ENCODE data around the gene EHMT2. TPM values are rescaled to one million over a fixed set of nuclear protein-coding genes. Genes with fewer than 3 reads are reported as not detected.

EHMT2 gene
- total and polyA plus RNA-seq, 2 of the 8 experiments (the other 6 are each of a cell fraction or from before 2014, with no cell fraction given), result 125 to 177 TPM

- no peak for TF ChIP-seq E2F6 (IDR thresholded peaks at IDR 0.05)
- TF ChIP-seq CHD7 (IDR thresholded peaks at IDR 0.05; ENCODE audit: insufficient replicate concordance, low read length), result no peak
- TF ChIP-seq SIRT6 (IDR thresholded peaks at IDR 0.05; ENCODE audit: low read length), result no peak
- TF ChIP-seq TAF1 (IDR thresholded peaks at IDR 0.05; ENCODE audit: low read depth, low read length), result no peak
- TF ChIP-seq CTCF (IDR thresholded peaks at IDR 0.05; ENCODE audit: control extremely low read depth in 1 of 3, insufficient read depth in 1 of 3, low read depth in 1 of 3, low read length in 3 of 3), result no peak
- TF ChIP-seq EZH2 (IDR thresholded peaks at IDR 0.05; ENCODE audit: low read depth, low read length, severe bottlenecking), result no peak
- TF ChIP-seq SP1 (IDR thresholded peaks at IDR 0.05; ENCODE audit: low read depth, low read length), result no peak
- no peak for TF ChIP-seq TEAD4 (IDR thresholded peaks at IDR 0.05; ENCODE audit: low read depth, low read length)
Observed at GRCh38 chr6:31871046-31871659, 26.3 kb downstream of the EHMT2 start (continued).

Measured in H1 (cell line).